Measurements from ENCODE around the gene SOX13. TPM values are rescaled to one million over a fixed set of nuclear protein-coding genes. Genes with fewer than 3 reads are reported as not detected.
"Not testable (repeated sequence)": the region's sequence is repeated elsewhere in the genome, so short reads cannot be mapped to it uniquely, and the experiment has no call there.

SOX13 gene
- polyA plus RNA-seq, 1 donor (not counting 4 experiments of a cell fraction or from before 2014, with no cell fraction given) = 4.9 TPM

DNA sequence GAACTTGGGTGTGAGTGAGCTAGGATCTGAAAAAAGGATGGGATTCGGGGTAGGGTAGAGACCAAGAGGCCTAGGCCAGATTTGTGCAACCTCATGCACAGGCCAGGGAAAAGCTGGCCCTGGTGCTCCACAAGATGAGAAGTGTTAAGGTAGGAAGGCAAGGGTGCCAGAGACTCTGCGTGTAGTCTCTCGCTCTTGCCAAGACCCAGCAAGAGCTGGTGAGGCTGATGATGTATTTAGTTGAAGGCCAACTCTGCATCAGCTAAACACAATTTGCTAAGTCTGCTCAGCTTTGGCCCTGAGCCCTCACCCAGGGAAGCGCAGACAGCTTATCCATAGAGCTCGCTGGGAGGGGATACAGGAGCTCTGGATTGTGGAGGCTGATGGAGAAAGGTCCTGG is 26.6 kb upstream of the SOX13 start:
- DNase-seq (ENCODE audit: low read depth, low spot score) = no peak
- Histone ChIP-seq H3K9me3 (ENCODE audit: control insufficient read depth, low read depth, low read length) (no peaks in the 10 kb centered on the region), H3K9ac (ENCODE audit: control insufficient read depth, extremely low read depth, insufficient read depth, low read length) (no peak overlapping the region), H3K4me1 (ENCODE audit: control insufficient read depth, extremely low read depth, insufficient read depth, low read length) (peaks cover 2% of the 10 kb centered on the region), H3K36me3 (ENCODE audit: control insufficient read depth in 2 of 2, extremely low read depth in 1 of 2, insufficient read depth in 2 of 2, low read length in 2 of 2) (no peaks in the 10 kb centered on the region), H3K4me2 (ENCODE audit: control insufficient read depth, extremely low read depth, insufficient read depth, low read depth, low read length) (no peak overlapping the region), H3K27ac (ENCODE audit: control insufficient read depth, insufficient read depth, low read length) (no peak overlapping the region), H3K79me2 (ENCODE audit: control insufficient read depth, insufficient read depth, low read length) (no peaks in the 10 kb centered on the region), H4K20me1 (ENCODE audit: control insufficient read depth, extremely low read depth, insufficient read depth, low read length) (no peaks in the 10 kb centered on the region), H2AFZ (ENCODE audit: control insufficient read depth, low read length) (no peak overlapping the region), H3K4me3 (ENCODE audit: control insufficient read depth in 2 of 3, extremely low read depth in 1 of 3, insufficient read depth in 2 of 3, low read depth in 1 of 3, low read length in 3 of 3) (no peak overlapping the region), H3K9me1 (ENCODE audit: control insufficient read depth, extremely low read depth, insufficient read depth, low read length) (no peaks in the 10 kb centered on the region), H3K27me3 (ENCODE audit: control insufficient read depth, extremely low read depth, insufficient read depth, low read length) (no peaks in the 10 kb centered on the region)
- TF ChIP-seq, protein P1, sequence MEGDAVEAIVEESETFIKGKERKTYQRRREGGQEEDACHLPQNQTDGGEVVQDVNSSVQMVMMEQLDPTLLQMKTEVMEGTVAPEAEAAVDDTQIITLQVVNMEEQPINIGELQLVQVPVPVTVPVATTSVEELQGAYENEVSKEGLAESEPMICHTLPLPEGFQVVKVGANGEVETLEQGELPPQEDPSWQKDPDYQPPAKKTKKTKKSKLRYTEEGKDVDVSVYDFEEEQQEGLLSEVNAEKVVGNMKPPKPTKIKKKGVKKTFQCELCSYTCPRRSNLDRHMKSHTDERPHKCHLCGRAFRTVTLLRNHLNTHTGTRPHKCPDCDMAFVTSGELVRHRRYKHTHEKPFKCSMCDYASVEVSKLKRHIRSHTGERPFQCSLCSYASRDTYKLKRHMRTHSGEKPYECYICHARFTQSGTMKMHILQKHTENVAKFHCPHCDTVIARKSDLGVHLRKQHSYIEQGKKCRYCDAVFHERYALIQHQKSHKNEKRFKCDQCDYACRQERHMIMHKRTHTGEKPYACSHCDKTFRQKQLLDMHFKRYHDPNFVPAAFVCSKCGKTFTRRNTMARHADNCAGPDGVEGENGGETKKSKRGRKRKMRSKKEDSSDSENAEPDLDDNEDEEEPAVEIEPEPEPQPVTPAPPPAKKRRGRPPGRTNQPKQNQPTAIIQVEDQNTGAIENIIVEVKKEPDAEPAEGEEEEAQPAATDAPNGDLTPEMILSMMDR (optimal IDR thresholded peaks at IDR 0.05 in 1 of 3, IDR thresholded peaks at IDR 0.05 in 1 of 3, conservative IDR thresholded peaks at IDR 0.05 in 1 of 3; ENCODE audit: extremely low read depth in 1 of 3, insufficient read depth in 2 of 3, low read length in 3 of 3) = no peak
- no peak for TF ChIP-seq EZH2 (IDR thresholded peaks at IDR 0.05; ENCODE audit: low read length)
- no peak for FAIRE-seq
- dilution Hi-C loops (cut with MboI; ENCODE audit: extremely low pct_ligation_motif_present, low sequenced_read_pairs) = no loop called here

DNA sequence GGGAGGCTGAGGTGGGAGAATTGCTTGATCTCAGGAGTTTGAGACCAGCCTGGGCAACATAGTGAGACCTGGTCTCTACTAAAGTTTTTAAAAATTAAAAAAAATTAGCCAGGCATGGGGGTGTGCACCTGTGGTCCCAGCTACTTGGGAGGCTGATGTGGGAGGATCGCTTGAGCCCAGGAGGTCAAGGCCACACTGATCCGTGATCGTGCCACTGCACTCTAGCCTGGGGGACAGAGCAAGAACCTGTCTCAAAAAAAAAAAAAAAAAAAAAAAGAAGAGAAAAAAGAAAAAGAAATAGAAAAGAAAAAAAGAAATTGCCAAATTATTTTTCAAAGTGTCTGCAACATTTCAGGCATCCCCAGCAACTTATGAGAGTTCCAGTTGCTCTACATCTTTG is 24.1 kb upstream of the SOX13 start:
- H3K27me3 ChIP-seq (ENCODE audit: control insufficient read depth, extremely low read depth, insufficient read depth, low read length); H3K36me3 ChIP-seq (ENCODE audit: control insufficient read depth in 2 of 2, extremely low read depth in 1 of 2, insufficient read depth in 2 of 2, low read length in 2 of 2); H3K4me3 ChIP-seq (ENCODE audit: control insufficient read depth in 2 of 3, extremely low read depth in 1 of 3, insufficient read depth in 2 of 3, low read depth in 1 of 3, low read length in 3 of 3); DNase-seq (ENCODE audit: low read depth, low spot score); dilution Hi-C loops (cut with MboI; ENCODE audit: extremely low pct_ligation_motif_present, low sequenced_read_pairs); H3K4me2 ChIP-seq (ENCODE audit: control insufficient read depth, extremely low read depth, insufficient read depth, low read depth, low read length); H3K9ac ChIP-seq (ENCODE audit: control insufficient read depth, extremely low read depth, insufficient read depth, low read length); H3K9me3 ChIP-seq (ENCODE audit: control insufficient read depth, low read depth, low read length); H3K27ac ChIP-seq (ENCODE audit: control insufficient read depth, insufficient read depth, low read length); H4K20me1 ChIP-seq (ENCODE audit: control insufficient read depth, extremely low read depth, insufficient read depth, low read length); FAIRE-seq; H3K9me1 ChIP-seq (ENCODE audit: control insufficient read depth, extremely low read depth, insufficient read depth, low read length); H2AFZ ChIP-seq (ENCODE audit: control insufficient read depth, low read length); H3K4me1 ChIP-seq (ENCODE audit: control insufficient read depth, extremely low read depth, insufficient read depth, low read length); H3K79me2 ChIP-seq (ENCODE audit: control insufficient read depth, insufficient read depth, low read length): not testable (repeated sequence)

DNA sequence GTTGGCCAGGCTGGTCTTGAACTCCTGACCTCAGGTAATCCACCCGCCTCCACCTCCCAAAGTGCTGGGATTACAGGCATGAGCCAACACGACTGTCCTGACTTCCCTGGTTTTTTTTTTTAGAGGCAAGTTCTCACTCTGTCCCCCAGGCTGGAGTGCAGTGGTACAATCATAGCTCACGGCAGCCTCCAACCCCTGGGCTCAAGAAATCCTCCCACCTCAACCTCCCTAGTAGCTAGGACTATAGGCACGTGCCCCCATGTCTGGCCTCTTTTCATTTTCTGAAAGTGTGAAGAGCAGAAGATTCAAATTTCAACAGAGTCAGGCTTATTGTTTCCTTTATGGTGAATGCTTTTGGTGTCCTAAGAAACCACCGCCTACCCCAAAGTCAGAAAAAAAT is 21.7 kb upstream of the SOX13 start:
- Histone ChIP-seq H3K36me3 (ENCODE audit: control insufficient read depth in 2 of 2, extremely low read depth in 1 of 2, insufficient read depth in 2 of 2, low read length in 2 of 2) (no peaks in the 10 kb centered on the region), H3K4me3 (ENCODE audit: control insufficient read depth in 2 of 3, extremely low read depth in 1 of 3, insufficient read depth in 2 of 3, low read depth in 1 of 3, low read length in 3 of 3) (no peak overlapping the region), H3K9ac (ENCODE audit: control insufficient read depth, extremely low read depth, insufficient read depth, low read length) (no peak overlapping the region), H3K4me1 (ENCODE audit: control insufficient read depth, extremely low read depth, insufficient read depth, low read length) (no peaks in the 10 kb centered on the region), H3K4me2 (ENCODE audit: control insufficient read depth, extremely low read depth, insufficient read depth, low read depth, low read length) (no peak overlapping the region), H2AFZ (ENCODE audit: control insufficient read depth, low read length) (no peak overlapping the region), H4K20me1 (ENCODE audit: control insufficient read depth, extremely low read depth, insufficient read depth, low read length) (no peaks in the 10 kb centered on the region), H3K27ac (ENCODE audit: control insufficient read depth, insufficient read depth, low read length) (no peak overlapping the region), H3K9me1 (ENCODE audit: control insufficient read depth, extremely low read depth, insufficient read depth, low read length) (no peaks in the 10 kb centered on the region), H3K9me3 (ENCODE audit: control insufficient read depth, low read depth, low read length) (no peaks in the 10 kb centered on the region), H3K79me2 (ENCODE audit: control insufficient read depth, insufficient read depth, low read length) (no peaks in the 10 kb centered on the region), H3K27me3 (ENCODE audit: control insufficient read depth, extremely low read depth, insufficient read depth, low read length) (no peaks in the 10 kb centered on the region)
- TF ChIP-seq, protein P1 (optimal IDR thresholded peaks at IDR 0.05 in 1 of 3, IDR thresholded peaks at IDR 0.05 in 1 of 3, conservative IDR thresholded peaks at IDR 0.05 in 1 of 3; ENCODE audit: extremely low read depth in 1 of 3, insufficient read depth in 2 of 3, low read length in 3 of 3) = no peak
- TF ChIP-seq EZH2 (IDR thresholded peaks at IDR 0.05; ENCODE audit: low read length) = no peak
- FAIRE-seq = no peak
- DNase-seq (ENCODE audit: low read depth, low spot score) = no peak
- dilution Hi-C loops (cut with MboI; ENCODE audit: extremely low pct_ligation_motif_present, low sequenced_read_pairs) = no loop called here
